GM23338 (cell line): ENCODE data around the gene RBM17. TPM values are rescaled to one million over a fixed set of nuclear protein-coding genes. Genes with fewer than 3 reads are reported as not detected.
A peak's percentile ranks its signal among the peaks of the same experiment; 100 is the strongest.

Experiments
- ATAC-seq: fragments of 200-7000 bp; cut with Tn5 transposase; 3 replicates; pipeline ENCODE4 v1.9.1; 2020
- DNase-seq: peaks from one replicate; pipeline ENCODE4 v3.0.0-alpha.2; 2015; ENCODE audit warnings: low spot score
- H2AFZ ChIP-seq: fragments of 200-600 bp; sonication (generic); 2 replicates; pipeline ENCODE4 v1.8.0; 2016; ENCODE audit warnings: antibody characterized with exemption, mild to moderate bottlenecking, moderate library complexity
- H3F3A ChIP-seq: fragments of 200-600 bp; sonication (generic); replicated peaks from 2 replicates; pipeline ENCODE4 v1.8.0; 2017; ENCODE audit warnings: antibody characterized with exemption, mixed run types, low read depth
- H3K27ac ChIP-seq: fragments of 200-600 bp; sonication (generic); 2 replicates; pipeline ENCODE4 v1.6.1; 2016; ENCODE audit warnings: low read depth
- H3K27me3 ChIP-seq: fragments of 200-600 bp; sonication (generic); 2 replicates; pipeline ENCODE4 v1.8.0; 2016; ENCODE audit warnings: mild to moderate bottlenecking, mixed run types, moderate library complexity; ENCODE audit not compliant: insufficient read depth
- H3K36me3 ChIP-seq: fragments of 200-600 bp; sonication (generic); 2 replicates; pipeline ENCODE4 v1.8.0; 2016; ENCODE audit warnings: mild to moderate bottlenecking; ENCODE audit not compliant: insufficient read depth
- H3K4me1 ChIP-seq: fragments of 200-600 bp; sonication (generic); 2 replicates; pipeline ENCODE4 v1.8.0; 2016; ENCODE audit warnings: mild to moderate bottlenecking, moderate library complexity; ENCODE audit not compliant: insufficient read depth
- H3K4me2 ChIP-seq: fragments of 200-600 bp; sonication (generic); 2 replicates; pipeline ENCODE4 v1.7.1; 2017; ENCODE audit warnings: mixed run types
- H3K4me3 ChIP-seq: fragments of 200-600 bp; sonication (generic); 2 replicates; pipeline ENCODE4 v1.6.1; 2016; ENCODE audit warnings: mixed run types
- H3K79me2 ChIP-seq: fragments of 200-600 bp; sonication (generic); replicated peaks from 2 replicates; pipeline ENCODE4 v1.8.0; 2017; ENCODE audit warnings: mild to moderate bottlenecking; ENCODE audit not compliant: insufficient read depth
- H3K9me2 ChIP-seq: fragments of 200-600 bp; sonication (generic); 2 replicates; pipeline ENCODE4 v1.8.0; 2017; ENCODE audit not compliant: insufficient read depth
- H4K20me1 ChIP-seq: fragments of 200-600 bp; sonication (generic); replicated peaks from 2 replicates; pipeline ENCODE4 v1.8.0; 2017; ENCODE audit warnings: mild to moderate bottlenecking; ENCODE audit not compliant: insufficient read depth
- H3K27ac Mint-ChIP-seq: 2 replicates; pipeline ENCODE4 v1.8.0; 2020; ENCODE audit warnings: inconsistent platforms, mild to moderate bottlenecking, moderate library complexity, mixed read lengths
- H3K27me3 Mint-ChIP-seq: 3 replicates; pipeline ENCODE4 v1.8.0; 2022; ENCODE audit warnings: low read depth, mild to moderate bottlenecking, moderate library complexity, mixed read lengths, inconsistent platforms; ENCODE audit not compliant: insufficient read depth, poor library complexity
- H3K36me3 Mint-ChIP-seq: 3 replicates; pipeline ENCODE4 v1.8.0; 2021; ENCODE audit warnings: low read depth, mild to moderate bottlenecking, inconsistent platforms, moderate library complexity, mixed read lengths
- H3K4me1 Mint-ChIP-seq: 3 replicates; pipeline ENCODE4 v1.8.0; 2020; ENCODE audit warnings: mild to moderate bottlenecking, inconsistent platforms, mixed read lengths
- H3K4me3 Mint-ChIP-seq: 3 replicates; pipeline ENCODE4 v1.8.0; 2021; ENCODE audit warnings: moderate library complexity, mild to moderate bottlenecking, inconsistent platforms, mixed read lengths
- H3K9me3 Mint-ChIP-seq: 3 replicates; pipeline ENCODE4 v1.8.0; 2020; ENCODE audit warnings: moderate library complexity, mild to moderate bottlenecking, inconsistent platforms, mixed read lengths
- CREB1 ChIP-seq: fragments of 250-450 bp; sonication (Bioruptor Pico); IDR thresholded peaks from 2 replicates; pipeline ENCODE4 v1.5.0; 2020; ENCODE audit warnings: low read depth, mild to moderate bottlenecking, moderate library complexity
- CTCF ChIP-seq, 2 experiments: fragments of 200-600 bp in 1 of 2; sonication (generic) in 1 of 2; conservative IDR thresholded peaks; 2 replicates each; pipeline versions ENCODE4 v1.5.1 to v1.6.1; 2016 to 2017; ENCODE audit warnings: antibody characterized with exemption in 2 of 2, low read depth in 2 of 2, mild to moderate bottlenecking in 2 of 2, moderate library complexity in 1 of 2
- EZH2 ChIP-seq: fragments of 200-600 bp; sonication (generic); IDR thresholded peaks from one replicate; pipeline ENCODE4 v1.8.0; 2017; ENCODE audit warnings: antibody characterized with exemption, mild to moderate bottlenecking, low read depth; ENCODE audit not compliant: unreplicated experiment
- EZH2phosphoT487 ChIP-seq: fragments of 200-600 bp; sonication (generic); IDR thresholded peaks from one replicate; pipeline ENCODE4 v1.8.1; 2018; ENCODE audit warnings: antibody characterized with exemption; ENCODE audit not compliant: unreplicated experiment
- JUNB ChIP-seq: IDR thresholded peaks from one replicate; pipeline ENCODE4 v1.6.1; 2016; ENCODE audit warnings: antibody characterized with exemption; ENCODE audit not compliant: unreplicated experiment
- POLR2AphosphoS5 ChIP-seq: IDR thresholded peaks from 2 replicates; pipeline ENCODE4 v1.6.1; 2016; ENCODE audit warnings: antibody characterized with exemption, low read depth
- ZNF331 ChIP-seq: fragments of 250-450 bp; sonication (Bioruptor Pico); IDR thresholded peaks from 2 replicates; pipeline ENCODE4 v1.5.0; 2020; ENCODE audit warnings: low read depth, mild to moderate bottlenecking, moderate library complexity
- polyA plus RNA-seq: library from polyadenylated mRNA; unstranded; fragments of >200 nt; fragmentation: Nextera tagmentation; extraction: Ambion mirVana; gene quantifications from 2 replicates; pipeline ENCODE4 v1.2.1, GENCODE V29; 2016
- total RNA-seq: library from RNA; depleted of rRNA; stranded (reverse); fragments of >200 nt; shearing (Covaris generic); gene quantifications from 2 replicates; pipeline ENCODE4 v1.2.3, GENCODE V29; 2014

The RBM17 gene
- total and polyA plus RNA-seq, 2 experiments from 2014 or later = 54.7 to 281 TPM

GRCh38 chr10:6163364-6164270 lies 74.8 kb downstream of the RBM17 start:
- Mint-ChIP-seq H3K4me3 (peak overlapping the region; percentile 98), H3K36me3 (peaks cover 12% of the 10 kb centered on the region; the same call in 1 of the 3 replicates), H3K4me1 (peaks cover 17% of the 10 kb centered on the region), H3K9me3 (peaks cover 3% of the 10 kb centered on the region; the same call in 2 of the 3 replicates), H3K27me3 (peaks cover 9% of the 10 kb centered on the region), H3K27ac (peak overlapping the region; percentile 93)
- Histone ChIP-seq H3K79me2 (peaks cover 40% of the 10 kb centered on the region), H3K4me1 (peaks cover 9% of the 10 kb centered on the region; the same call in 1 of the 2 replicates), H2AFZ (peak overlapping the region; percentile 90; the same call in 1 of the 2 replicates), H3K4me3 (peak overlapping the region; percentile 71), H3F3A (no peaks in the 10 kb centered on the region), H3K4me2 (peak overlapping the region; percentile 92), H3K9me2 (no peaks in the 10 kb centered on the region), H3K27me3 (no peaks in the 10 kb centered on the region), H3K27ac (no peak overlapping the region), H4K20me1 (peaks cover 4% of the 10 kb centered on the region), H3K36me3 (no peaks in the 10 kb centered on the region)
- DNase-seq (peak; percentile 88), ATAC-seq (peak; percentile 90)
- TF ChIP-seq POLR2AphosphoS5 (peak; percentile 79), CTCF (conservative IDR thresholded peaks at IDR 0.05; ENCODE audit: low read depth in 2 of 2) (no peak), CREB1 (CRISPR knock-in tag) (peak; percentile 68)

GRCh38 chr10:6164271-6165095 lies 75.6 kb downstream of the RBM17 start:
- Histone ChIP-seq H2AFZ (no peak overlapping the region), H3K9me2 (no peaks in the 10 kb centered on the region), H3K36me3 (no peaks in the 10 kb centered on the region), H3F3A (no peaks in the 10 kb centered on the region), H3K4me2 (peak overlapping the region; percentile 92), H3K4me3 (peak overlapping the region; percentile 71), H3K79me2 (peaks cover 44% of the 10 kb centered on the region), H4K20me1 (peaks cover 4% of the 10 kb centered on the region), H3K27ac (no peak overlapping the region), H3K4me1 (peaks cover 9% of the 10 kb centered on the region; the same call in 1 of the 2 replicates), H3K27me3 (no peaks in the 10 kb centered on the region)
- H3K27ac Mint-ChIP-seq = peak overlapping the region; percentile 75
- H3K36me3 Mint-ChIP-seq = peaks cover 12% of the 10 kb centered on the region; the same call in 1 of the 3 replicates
- TF ChIP-seq JUNB (no peak), CTCF (conservative IDR thresholded peaks at IDR 0.05; ENCODE audit: low read depth in 2 of 2) (no peak), ZNF331 (CRISPR knock-in tag) (no peak), EZH2 (no peak), EZH2phosphoT487 (no peak)
- peak; percentile 7 for ATAC-seq
- H3K27me3 Mint-ChIP-seq = peaks cover 9% of the 10 kb centered on the region
- peaks cover 22% of the 10 kb centered on the region for H3K4me1 Mint-ChIP-seq
- H3K9me3 Mint-ChIP-seq = peaks cover 3% of the 10 kb centered on the region; the same call in 2 of the 3 replicates
- no peak for DNase-seq
- H3K4me3 Mint-ChIP-seq = peak overlapping the region; percentile 98
